ENCODE data around the gene NOX5. TPM values are rescaled to one million over a fixed set of nuclear protein-coding genes. Genes with fewer than 3 reads are reported as not detected.

The NOX5 gene
- total RNA-seq, 4 donors from 2014 or later: 0.33 to 2.1 (median 0.39) TPM

- TF ChIP-seq CTCF (IDR thresholded peaks at IDR 0.05; ENCODE audit: low read depth): no peak
These were observed 60.9 kb downstream of the NOX5 start for GRCh38 chr15:69075440-69075839.

DNA sequence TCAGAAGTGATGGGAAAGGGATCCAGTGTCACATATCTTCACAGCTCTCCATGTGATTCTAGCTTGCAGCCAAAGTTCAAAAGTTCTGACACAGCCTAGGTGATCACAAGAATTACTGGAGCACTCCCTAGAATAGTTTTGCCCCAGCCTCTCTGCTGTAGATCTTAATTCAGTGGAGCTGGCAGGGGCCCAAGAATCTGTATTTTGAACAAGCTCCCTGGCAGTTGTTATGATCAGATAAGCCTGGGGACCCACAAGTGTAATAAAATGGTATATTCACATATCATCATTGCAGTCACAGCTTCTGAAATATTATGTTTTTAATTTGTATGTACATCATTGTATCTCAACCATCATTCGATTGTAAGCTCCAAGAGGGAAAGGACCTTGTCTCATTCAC lies 62.3 kb downstream of the NOX5 start:
- TF ChIP-seq CTCF (IDR thresholded peaks at IDR 0.05; ENCODE audit: low read depth): no peak

DNA sequence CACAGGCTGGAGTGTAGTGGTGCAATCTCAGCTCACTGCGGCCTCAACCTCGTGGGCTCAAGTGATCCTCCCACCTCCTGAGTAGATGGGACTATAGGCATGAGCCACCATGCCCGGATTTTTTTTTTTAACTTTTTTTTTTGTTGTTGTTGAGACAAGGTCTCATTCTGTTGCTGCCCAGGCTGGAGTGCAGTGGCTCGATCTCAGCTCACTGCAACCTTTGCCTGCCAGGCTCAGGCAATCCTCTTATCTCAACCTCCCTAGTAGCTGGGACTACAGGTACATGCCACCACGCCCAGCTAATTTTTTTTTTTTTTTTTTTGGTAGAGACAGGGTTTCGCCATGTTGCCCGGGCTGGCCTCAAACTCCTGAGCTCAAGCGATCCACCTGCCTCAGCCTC lies 64.1 kb downstream of the NOX5 start:
- no peak for TF ChIP-seq CTCF (IDR thresholded peaks at IDR 0.05; ENCODE audit: low read depth)

DNA sequence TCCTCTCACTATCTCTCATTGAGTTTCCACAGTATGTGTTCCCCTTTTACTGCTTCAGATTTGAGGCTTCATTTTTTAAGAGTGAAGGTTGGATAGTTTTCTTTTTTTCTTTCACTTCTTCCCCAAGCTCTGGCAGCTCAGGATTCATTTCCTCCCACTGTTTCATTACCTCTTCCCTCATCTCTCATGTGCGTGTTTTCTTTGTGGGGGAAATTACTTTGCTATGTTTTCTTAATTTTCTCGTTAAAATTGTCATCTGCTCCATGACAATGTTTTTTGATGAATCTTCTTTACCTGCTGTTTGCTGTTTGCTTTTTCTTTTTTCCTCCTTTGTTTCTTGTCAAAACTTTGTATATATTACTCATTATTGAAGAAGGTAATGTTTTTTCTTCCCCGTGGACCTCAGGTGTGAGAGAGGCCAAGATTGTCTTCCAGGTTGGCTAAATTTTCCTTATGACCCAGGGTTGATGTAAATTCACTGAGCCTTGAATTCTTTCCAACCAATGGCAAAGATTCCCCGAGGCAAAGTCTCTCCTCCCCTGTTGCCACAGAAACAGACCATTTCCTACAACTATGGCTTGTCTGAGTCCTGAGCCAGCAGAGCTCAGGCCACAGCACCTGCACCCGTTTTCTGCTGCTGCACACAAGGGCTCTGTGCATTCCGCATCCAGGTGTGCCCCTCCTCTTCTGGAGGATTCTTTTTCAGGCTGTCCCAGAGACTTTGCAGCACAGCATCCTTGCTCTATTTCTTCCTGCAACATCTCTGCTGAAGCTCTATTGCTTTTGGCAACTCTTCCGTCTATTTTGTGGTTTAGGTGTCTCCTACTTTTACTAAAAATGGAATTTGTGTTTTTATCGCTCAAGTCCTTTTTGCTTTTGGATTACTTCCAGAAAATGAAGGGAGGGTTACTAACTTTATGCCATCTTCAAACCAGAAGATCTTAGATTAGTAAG lies 66.1 kb downstream of the NOX5 start:
- TF ChIP-seq CTCF (IDR thresholded peaks at IDR 0.05; ENCODE audit: low read depth): no peak

DNA sequence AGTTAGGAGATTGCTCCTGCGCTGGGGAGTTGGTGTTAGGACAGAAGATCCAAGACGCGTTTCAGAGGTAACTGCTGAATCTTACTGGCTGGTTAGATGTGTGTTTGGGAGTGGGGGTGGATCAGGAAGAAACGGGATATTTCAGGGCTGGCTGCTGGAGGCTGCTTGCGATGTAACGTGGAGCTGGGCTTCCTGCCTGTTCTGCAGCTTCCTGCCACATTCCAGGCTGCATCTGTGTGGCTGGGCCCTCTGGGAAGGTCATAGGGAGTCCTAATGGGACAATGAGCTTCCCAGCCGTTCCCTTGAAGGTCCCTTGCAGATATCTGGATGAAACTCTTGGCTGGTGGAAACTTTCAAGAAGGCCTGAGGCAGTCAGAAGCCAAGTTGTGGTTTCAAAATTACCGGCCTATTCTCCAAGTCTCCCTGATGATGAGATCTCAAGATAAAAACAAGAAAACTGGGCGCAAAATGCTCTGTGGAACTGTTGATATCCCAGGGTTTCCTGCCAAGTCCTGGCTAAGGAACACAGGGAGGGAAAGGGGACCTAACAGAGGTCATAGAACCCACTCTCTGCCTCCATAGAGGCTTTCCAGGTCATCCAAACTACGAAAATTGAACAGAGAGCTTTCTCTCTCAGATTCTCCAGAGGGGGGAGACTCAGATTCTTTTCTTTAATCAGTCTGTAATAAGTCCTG lies 67.0 kb downstream of the NOX5 start:
- no peak for TF ChIP-seq CTCF (IDR thresholded peaks at IDR 0.05; ENCODE audit: low read depth)

- no peak for TF ChIP-seq CTCF (IDR thresholded peaks at IDR 0.05; ENCODE audit: low read depth)
These were observed 67.6 kb downstream of the NOX5 start for GRCh38 chr15:69082021-69082502.

DNA sequence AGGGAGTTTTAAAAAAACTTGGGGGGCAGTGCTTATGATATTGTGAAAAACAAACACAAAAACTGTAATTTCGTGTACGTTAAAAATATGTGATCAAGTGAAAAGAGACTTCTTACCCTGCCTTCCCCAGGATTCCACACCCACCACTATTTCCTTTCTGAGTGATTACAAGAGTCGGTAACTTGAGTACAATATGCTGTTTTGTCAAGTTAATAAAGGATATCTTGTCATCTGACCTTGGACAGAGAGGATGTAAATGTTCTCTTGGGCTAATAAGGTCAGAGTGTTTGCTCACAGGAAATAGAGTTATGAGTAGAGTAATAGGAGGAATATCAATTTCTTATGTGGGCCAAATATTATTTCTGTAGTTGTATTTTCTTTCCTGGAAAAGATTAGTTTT lies 68.1 kb downstream of the NOX5 start:
- TF ChIP-seq CTCF (IDR thresholded peaks at IDR 0.05; ENCODE audit: low read depth): no peak

Data from subcutaneous adipose tissue (tissue), 4 donors.